COLO668 (cell line): ENCODE measurements around the gene ABLIM3.

Experiments used
- DNase-seq: peaks from one replicate; lab custom pipeline; 2025; ENCODE audit not compliant: unreplicated experiment; lab: John Stamatoyannopoulos, UW

The ABLIM3 gene

DNA sequence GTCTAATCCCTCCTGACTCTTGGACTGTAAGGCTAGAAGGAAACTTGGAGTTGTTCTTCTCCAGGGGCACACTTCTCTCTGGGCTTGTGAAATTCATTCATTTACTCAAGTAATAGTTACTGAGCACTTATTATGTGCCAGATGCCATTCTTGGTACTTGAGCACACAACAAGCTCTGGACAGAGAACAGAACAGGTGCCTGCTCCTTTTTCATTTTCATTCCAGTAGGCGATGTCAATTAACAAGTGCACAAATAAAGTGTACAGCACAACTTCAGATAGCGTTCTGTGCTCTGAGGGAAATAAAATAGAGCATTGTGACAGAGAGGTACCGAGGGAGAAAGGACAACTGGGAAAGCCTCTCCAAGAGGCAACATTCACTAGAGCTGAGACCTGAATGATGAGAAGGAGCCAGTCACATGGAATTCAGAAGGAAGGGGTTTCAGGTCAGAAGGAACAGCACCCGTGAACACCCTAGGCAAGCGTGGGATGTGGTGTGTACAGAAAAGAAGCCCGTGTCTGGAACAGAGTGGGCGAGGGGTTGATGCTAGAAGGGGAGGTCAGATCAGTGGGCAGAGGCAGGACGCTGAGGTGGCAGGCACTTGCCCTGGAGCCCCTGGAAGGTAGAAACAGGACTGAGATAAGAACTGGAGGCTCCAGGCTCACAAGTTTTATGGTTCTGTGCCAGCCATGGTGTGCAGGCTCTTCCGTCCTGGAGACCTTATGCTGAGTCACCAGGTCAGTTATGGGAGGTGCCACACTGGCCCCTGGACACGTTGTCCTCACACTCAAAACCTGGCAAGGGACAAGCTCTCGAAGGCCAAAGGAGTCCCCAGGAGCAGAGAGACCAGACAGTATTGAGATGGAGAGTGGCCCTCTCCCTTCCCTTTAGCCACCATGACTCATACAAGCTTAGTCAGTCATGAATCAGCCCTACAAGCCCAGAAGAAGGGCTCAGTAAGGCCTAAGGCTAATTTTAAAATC is 7.2 kb upstream of the ABLIM3 start:
- no peak for DNase-seq

DNA sequence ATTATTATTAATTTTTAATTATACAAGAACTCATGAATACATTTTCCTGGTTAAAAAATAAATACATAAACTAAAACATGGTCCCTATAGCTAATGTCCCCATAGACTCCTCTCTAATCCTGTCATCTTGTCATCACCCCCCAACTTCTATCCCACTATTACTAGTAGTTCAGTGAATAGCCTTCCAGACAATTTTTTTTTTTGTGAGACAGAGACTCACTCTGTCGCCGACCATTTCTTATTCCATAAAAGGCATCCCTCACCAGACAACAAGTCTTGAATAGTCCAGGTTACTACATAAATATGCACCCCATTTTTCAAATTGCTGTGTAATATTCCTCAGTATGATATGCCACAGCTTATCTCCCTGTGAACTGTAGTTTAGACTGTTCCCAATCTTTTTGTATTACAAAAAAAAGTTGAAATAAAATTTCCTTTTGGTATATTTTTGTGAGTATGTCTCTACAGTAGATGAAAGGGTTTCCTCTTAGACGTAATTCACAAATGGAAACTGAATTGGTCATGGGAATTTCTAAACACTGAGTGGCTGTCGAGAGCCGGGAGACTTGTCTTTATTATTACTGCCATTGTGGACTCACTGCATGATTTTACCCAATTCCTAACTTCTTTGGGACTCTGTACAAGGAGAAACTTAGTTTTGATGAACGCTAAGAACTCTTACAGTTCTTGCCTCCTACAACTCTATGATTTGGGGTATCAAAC is 6.4 kb upstream of the ABLIM3 start:
- no peak for DNase-seq

- no peak for DNase-seq
These were observed 5.6 kb upstream of the ABLIM3 start for GRCh38 chr5:149135536-149136201.

DNA sequence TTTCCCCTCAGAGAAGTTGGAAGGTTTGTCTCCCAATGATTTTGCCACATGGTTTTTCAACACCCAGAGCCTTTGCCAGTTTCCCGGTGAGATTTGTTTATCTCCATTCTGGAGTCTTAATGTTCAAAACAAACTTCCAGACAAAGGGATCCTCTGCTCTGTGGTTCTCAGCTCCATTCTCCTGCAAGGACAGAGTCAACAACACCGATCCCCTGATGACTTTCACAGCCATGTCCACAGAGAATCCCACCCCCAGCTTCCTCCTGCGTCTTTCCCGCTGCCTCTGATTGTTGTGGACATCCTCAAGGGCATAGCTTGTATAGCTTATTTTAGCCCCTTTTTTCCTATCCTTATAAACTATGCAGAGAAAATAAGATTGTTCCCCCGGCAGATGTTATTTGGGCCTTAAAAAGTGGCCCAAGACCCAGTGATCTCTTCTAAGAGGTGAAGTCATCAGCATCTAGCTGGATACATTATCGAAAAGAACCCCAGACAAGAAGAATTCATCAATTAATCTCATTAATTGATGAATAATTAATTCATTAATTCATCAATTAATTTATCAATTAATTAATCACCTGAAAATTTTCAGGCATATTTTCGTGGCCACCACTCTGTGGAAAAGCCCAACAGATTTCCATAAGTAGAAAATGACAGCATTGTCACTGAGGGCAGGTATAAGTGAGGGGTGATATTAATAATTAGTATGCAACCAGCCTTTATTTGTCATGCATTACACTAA is 2.9 kb upstream of the ABLIM3 start:
- no peak for DNase-seq

GRCh38 chr5:149140197-149141002 is 893 bp upstream of the ABLIM3 start:
- no peak for DNase-seq

DNA sequence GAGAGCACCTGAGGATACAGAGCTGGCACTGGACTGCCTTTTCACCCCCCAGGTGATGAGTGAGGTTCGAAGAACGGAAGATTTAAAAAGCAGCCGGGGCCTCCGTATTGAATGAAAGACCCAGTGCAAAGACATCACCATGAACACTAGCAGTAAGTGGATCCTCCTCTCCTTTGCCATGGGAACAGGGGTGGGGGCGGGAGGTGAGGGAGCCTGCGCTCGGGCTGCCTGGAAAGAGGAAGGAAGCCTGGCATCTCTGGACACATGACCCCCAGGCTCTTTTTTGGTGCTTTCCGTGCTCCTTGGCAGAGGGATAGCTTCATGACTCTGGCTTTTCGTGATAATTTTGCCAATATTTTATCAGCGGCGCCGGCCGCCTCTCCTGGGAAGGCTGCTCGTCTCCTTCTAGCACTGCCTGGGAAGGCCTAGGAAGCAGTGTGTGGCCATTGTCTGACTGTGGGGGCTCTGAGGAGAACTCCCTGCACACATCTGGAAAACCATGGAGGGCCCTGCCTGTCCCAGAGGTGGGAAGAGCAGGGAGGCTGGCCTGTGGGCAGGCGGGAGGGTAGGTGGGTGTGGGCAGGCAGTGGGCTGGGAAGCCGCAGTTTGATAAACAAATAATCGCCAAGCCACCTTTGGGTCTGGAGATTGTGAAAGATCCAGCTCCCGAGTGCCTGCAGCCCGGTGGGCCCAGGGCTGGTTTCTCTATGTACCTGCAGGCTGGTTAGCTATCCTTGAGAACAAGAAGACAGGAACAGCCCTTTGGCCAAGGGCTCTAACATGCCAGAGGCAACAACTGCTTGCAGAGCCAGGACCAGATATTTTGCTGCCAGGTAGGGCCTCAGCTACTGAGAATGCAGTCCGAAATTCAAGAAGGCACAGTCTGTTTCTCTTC is 911 bp downstream of the ABLIM3 start:
- no peak for DNase-seq

DNA sequence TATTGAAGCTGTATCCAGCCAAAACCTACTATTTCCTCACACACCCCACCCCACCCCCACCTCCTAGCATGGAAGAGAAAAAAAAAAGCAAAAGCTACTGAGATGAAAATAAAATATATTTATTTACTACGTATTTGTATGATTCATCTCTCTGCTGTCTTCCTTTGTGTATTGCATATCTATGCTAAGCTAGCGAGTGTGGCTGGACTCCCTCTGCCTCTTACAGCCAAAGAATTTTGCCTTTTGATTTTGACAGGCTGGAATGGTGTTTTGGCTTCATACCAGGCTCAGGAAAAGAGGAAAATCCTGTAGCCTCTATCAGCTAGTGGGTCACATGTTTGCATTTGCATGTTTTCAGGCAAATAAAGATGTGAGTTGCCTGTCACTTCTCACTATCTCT is 2.2 kb downstream of the ABLIM3 start:
- DNase-seq, result no peak

DNA sequence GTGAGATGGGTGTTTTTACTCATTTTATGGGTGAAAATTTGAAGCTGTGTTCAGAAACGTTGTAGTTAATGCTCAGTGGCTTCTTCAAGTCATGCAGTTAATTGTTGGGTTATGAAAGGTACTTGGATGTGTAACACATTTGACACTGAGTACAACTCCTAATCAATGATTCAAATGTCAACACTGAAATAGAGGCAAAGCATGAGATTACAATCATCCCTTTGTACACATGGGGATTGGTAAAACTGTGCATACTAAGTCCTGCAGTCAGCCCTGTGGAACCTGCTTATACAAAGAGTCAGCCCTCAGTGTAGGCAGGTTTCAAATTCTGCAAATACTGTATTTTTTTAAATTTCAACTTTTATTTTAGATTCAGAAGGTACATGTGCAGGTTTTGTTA is 3.3 kb downstream of the ABLIM3 start:
- no peak for DNase-seq

DNA sequence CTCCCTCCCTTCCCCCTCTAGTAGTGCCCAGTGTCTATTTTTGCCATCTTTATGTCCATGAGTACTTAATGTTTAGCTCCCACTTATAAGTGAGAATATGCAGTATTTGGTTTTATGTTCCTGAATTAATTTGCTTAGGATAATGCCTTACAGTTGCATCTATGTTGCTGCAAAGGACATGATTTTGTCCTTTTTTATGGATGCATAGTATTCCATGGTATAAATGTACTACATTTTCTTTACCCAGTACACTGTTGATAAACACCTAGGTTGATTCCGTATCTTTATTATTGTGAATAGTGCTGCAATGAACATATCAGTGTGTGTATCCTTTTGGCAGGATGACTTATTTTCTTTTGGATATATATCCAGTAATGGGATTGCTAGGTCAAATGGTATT is 3.8 kb downstream of the ABLIM3 start:
- no peak for DNase-seq

- DNase-seq, result no peak
These were observed 6.4 kb downstream of the ABLIM3 start for GRCh38 chr5:149147676-149148075.

DNA sequence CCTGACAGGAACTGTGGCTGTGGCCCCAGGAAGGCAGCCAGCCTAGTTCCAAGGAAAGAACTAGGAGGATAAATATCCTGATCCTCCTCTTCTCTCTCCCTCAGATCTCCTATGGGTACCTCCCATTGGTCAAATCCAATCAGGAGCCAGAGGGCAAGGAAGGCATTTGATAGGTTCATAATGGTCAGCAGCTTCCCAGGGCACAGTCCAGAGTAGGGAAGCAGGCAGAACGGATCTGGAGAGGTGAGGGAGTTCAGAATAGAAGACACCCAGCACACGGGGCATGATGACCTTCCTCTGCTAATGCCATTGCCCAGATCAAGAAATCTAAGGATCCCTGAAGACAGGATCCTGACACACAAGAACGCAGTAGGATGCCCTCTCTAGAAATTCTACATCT is 8.6 kb downstream of the ABLIM3 start:
- DNase-seq, result no peak

DNA sequence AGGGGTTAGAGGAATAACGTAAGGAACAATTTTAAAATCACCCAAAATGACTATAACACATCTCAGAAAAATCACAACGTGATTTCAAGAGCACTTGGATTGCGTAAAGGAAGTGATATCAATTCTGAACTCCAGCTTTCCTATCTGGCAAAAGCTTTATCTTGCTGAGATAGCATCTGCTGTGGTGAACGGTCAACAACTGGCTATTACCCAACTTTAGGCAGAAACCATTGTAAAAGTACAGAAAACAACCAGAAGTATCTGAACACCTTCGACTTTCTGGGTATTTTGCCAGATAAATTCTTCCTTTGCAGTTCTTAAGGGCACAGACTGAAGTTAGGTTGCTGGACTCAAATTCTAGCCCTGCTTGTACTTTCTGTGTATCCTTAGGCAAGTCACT is 9.2 kb downstream of the ABLIM3 start:
- DNase-seq, result no peak

DNA sequence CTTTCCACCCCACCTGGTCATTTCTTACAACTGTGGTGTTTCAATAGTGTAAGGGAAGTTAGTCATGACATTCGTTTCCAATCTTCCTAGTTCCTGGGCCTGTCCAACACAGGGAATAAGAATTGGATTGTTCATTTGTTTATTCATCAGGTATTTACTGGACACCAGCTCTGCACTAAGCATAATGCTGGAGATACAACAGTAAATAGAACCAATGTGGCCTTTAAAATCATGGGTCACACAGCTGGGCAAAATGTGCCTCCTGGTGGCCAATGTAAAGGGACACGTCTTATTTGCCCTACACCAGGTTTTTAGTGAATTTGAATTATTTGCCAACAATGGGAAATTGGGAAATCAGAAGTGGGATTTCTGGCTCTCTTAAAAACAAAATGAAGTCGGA is 10.4 kb downstream of the ABLIM3 start:
- DNase-seq, result no peak

DNA sequence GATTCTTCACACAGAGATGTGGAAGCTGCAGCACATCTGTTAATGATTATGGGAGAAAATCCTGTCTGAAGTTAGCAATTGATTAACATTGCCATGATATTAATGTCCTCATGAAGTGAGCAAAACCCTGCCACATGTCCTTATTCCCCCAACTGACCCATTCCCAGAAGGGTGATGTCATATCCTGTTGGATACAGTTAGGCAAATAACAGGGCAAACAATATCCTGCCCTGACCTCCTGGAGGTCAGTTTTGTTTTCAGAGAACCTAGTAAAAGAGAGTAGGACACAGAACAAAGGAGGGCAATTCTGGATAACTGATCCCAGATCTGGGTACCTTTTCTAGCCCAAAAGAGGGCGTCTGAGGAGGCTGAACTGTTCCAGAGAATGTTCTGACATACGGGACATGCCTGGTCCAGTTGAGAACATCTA is 11.0 kb downstream of the ABLIM3 start:
- no peak for DNase-seq

DNA sequence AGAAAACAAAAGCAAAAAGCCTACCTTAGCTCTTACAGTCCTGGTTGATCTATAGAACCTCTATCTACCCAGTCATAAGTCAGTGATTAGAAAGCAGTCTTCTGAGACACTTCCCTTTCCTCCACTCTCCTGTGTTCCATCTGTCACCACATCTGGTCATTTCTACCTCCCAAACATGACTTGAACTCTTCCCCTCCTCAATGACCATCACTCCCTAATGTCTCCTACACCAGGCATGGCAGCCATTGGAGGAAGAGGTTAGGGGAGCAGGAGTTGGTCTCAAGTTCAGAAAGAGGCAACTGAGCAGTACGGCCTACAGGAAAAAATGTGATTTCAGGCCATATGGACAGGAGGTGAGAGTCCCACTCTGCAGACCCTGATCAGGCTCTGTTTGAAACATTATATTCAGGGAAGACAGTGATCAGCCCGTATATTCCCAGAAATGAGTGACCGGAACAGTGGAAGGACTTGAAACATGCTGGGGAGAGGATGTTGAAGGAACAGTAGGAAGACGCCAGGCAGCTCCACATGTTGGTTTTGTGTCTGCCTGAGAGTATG is 12.0 kb downstream of the ABLIM3 start:
- no peak for DNase-seq

- DNase-seq, result no peak
These were observed 12.7 kb downstream of the ABLIM3 start for GRCh38 chr5:149153751-149154610.

DNA sequence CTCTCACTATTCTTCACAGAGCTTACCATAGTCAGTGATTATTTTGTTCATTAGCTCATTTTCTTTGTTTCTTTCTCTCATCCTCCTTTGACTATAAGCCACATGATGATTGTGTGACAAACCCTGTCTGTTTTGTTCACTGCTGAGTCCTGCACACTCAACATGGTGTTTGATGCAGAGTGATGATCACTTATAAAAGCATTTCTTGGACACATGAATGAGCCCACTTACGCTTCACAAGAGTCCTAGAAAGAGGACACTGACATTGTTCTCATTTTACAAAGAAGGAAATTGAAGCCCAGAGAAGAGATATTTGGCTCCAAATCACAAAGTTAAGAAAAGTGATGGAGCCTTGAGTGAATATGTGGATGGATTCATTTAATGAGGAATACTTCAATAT is 13.4 kb downstream of the ABLIM3 start:
- DNase-seq, result no peak
